AG09319 (cell line): ENCODE data around the gene TMEM132C.
"Not testable (repeated sequence)": the region's sequence is repeated elsewhere in the genome, so short reads cannot be mapped to it uniquely, and the experiment has no call there.

ENCODE experiments used
- DNase-seq: peaks from one replicate; pipeline ENCODE4 v3.0.0-alpha.2; 2010; ENCODE audit warnings: low read depth; ENCODE audit errors: extremely low read depth
- CTCF ChIP-seq: IDR thresholded peaks from 2 replicates; pipeline ENCODE4 v1.5.1; 2011; ENCODE audit warnings: low read depth, mild to moderate bottlenecking, inconsistent platforms, low read length, moderate library complexity

The TMEM132C gene

GRCh38 chr12:128592220-128592744 lies 325.3 kb downstream of the TMEM132C start:
- no peak for DNase-seq
- TF ChIP-seq CTCF: no peak

GRCh38 chr12:128594521-128594920 lies 327.6 kb downstream of the TMEM132C start:
- DNase-seq: no peak
- TF ChIP-seq CTCF: no peak

- no peak for DNase-seq
- TF ChIP-seq CTCF: no peak
These were observed 328.6 kb downstream of the TMEM132C start for GRCh38 chr12:128595609-128596008.

- DNase-seq: no peak
- TF ChIP-seq CTCF: no peak
These were observed 333.9 kb downstream of the TMEM132C start for GRCh38 chr12:128600886-128601285.

GRCh38 chr12:128603573-128604115 lies 336.7 kb downstream of the TMEM132C start:
- TF ChIP-seq CTCF: no peak
- DNase-seq: no peak

- DNase-seq: not testable (repeated sequence)
These were observed 337.2 kb downstream of the TMEM132C start for GRCh38 chr12:128604219-128604618.

- no peak for DNase-seq
- TF ChIP-seq CTCF: no peak
These were observed 339.1 kb downstream of the TMEM132C start for GRCh38 chr12:128606051-128606450.

- DNase-seq: no peak
- no peak for TF ChIP-seq CTCF
These were observed 339.6 kb downstream of the TMEM132C start for GRCh38 chr12:128606538-128606937.
